HepG2 (cell line): Measurements from ENCODE around the gene TMEM44. TPM values are rescaled to one million over a fixed set of nuclear protein-coding genes. Genes with fewer than 3 reads are reported as not detected.

Experiments used
- ATAC-seq: fragments of 200-7000 bp; cut with Tn5 transposase; 3 replicates; pipeline ENCODE4 v1.9.1; 2020; ENCODE audit warnings: mild to moderate bottlenecking, moderate library complexity
- BruUV-seq: library from RNA; stranded (reverse); fragments of 400-500 nt; replicated peaks from 2 replicates; lab custom pipeline; 2021; lab: Mats Ljungman, UMichigan
- CTCF ChIA-PET: fragments of 300-600 bp; formaldehyde crosslinking; extraction: SDS; loops from one replicate; lab custom pipeline; 2021; ENCODE audit warnings: low total read pairs, inconsistent platforms, low intra/inter-chr PET ratio; lab: Yijun Ruan, JAX
- POLR2A ChIA-PET: fragments of 350-600 bp; sonication (Branson Sonifier 250); formaldehyde crosslinking; loops from one replicate; lab custom pipeline; 2020; ENCODE audit warnings: antibody characterized with exemption, inconsistent platforms; lab: Yijun Ruan, JAX
- DNase-seq: peaks from one replicate; pipeline ENCODE4 v3.0.0-alpha.2; 2015; ENCODE audit warnings: low spot score
- FAIRE-seq: peaks from 3 replicates; lab custom pipeline; 2011; peaks lifted over from hg19 to GRCh38; lab: Jason Lieb, UNC
- H2AFZ ChIP-seq: one replicate; pipeline ENCODE4 v1.6.1; 2011; ENCODE audit warnings: low read length, inconsistent platforms
- H3K27ac ChIP-seq: fragments of 300-600 bp; 3 replicates; pipeline ENCODE4 v1.8.0; 2011; ENCODE audit warnings: mixed run types, mild to moderate bottlenecking, mixed read lengths, low read length, inconsistent platforms; ENCODE audit not compliant: insufficient read depth; ENCODE audit errors: extremely low read length
- H3K27me3 ChIP-seq, 2 experiments: fragments of 200-600 bp in 1 of 2; 2 replicates in 1 of 2; 3 replicates in 1 of 2; pipeline versions ENCODE4 v1.6.0 to v1.8.0; 2011; ENCODE audit warnings: low read length in 2 of 2, mild to moderate bottlenecking in 2 of 2, moderate library complexity in 2 of 2, inconsistent platforms in 1 of 2; ENCODE audit not compliant: insufficient read depth in 2 of 2, control insufficient read depth in 1 of 2
- H3K36me3 ChIP-seq, 2 experiments: fragments of 200-600 bp in 1 of 2; replicated peaks in 1 of 2; 2 replicates in 1 of 2; 3 replicates in 1 of 2; pipeline versions ENCODE4 v1.5.1 to v1.8.0; 2011; ENCODE audit warnings: low read length in 2 of 2, inconsistent platforms in 1 of 2; ENCODE audit not compliant: insufficient read depth in 2 of 2, control insufficient read depth in 1 of 2
- H3K4me1 ChIP-seq: 2 replicates; pipeline ENCODE4 v1.5.1; 2012; ENCODE audit warnings: low read length, inconsistent platforms; ENCODE audit not compliant: insufficient read depth
- H3K4me2 ChIP-seq: 2 replicates; pipeline ENCODE4 v1.6.0; 2011; ENCODE audit warnings: low read depth, low read length, inconsistent platforms
- H3K4me3 ChIP-seq, 3 experiments: fragments of 200-600 bp in 1 of 3; sonication (generic), shearing (Covaris generic) in 1 of 3; replicated peaks in 1 of 3; 2 replicates each; pipeline ENCODE4 v1.5.1; 2011 to 2016; ENCODE audit warnings: low read length in 3 of 3, inconsistent platforms in 2 of 3, low read depth in 2 of 3, mild to moderate bottlenecking in 2 of 3, control low read depth in 1 of 3, mixed read lengths in 1 of 3; ENCODE audit not compliant: insufficient read depth in 1 of 3
- H3K79me2 ChIP-seq: one replicate; pipeline ENCODE4 v1.6.1; 2011; ENCODE audit warnings: low read length, inconsistent platforms; ENCODE audit not compliant: insufficient read depth
- H3K9ac ChIP-seq: 2 replicates; pipeline ENCODE4 v1.6.0; 2011; ENCODE audit warnings: mild to moderate bottlenecking, low read depth, low read length, inconsistent platforms; ENCODE audit not compliant: insufficient read depth
- H3K9me3 ChIP-seq: 2 replicates; pipeline ENCODE4 v1.5.1; 2012; ENCODE audit warnings: mild to moderate bottlenecking, low read length
- H4K20me1 ChIP-seq: 2 replicates; pipeline ENCODE4 v1.6.0; 2011; ENCODE audit warnings: inconsistent platforms, mild to moderate bottlenecking, low read length, moderate library complexity; ENCODE audit not compliant: insufficient read depth
- CCAR2 ChIP-seq: fragments of 200-400 bp; formaldehyde crosslinking; optimal IDR thresholded peaks from 2 replicates; pipeline ENCODE3; 2018; ENCODE audit warnings: low read depth, mild to moderate bottlenecking, low read length, moderate library complexity
- DDIT3 ChIP-seq: sonication (generic); formaldehyde crosslinking; IDR thresholded peaks from 2 replicates; pipeline ENCODE4 v1.4.0; 2020; ENCODE audit warnings: mild to moderate bottlenecking, missing genetic modification reagents
- FOSL1 ChIP-seq: sonication (generic); formaldehyde crosslinking; IDR thresholded peaks from 2 replicates; pipeline ENCODE4 v1.9.0; 2021; ENCODE audit warnings: missing genetic modification reagents, borderline replicate concordance
- GTF2F1 ChIP-seq: fragments of 150-350 bp; IDR thresholded peaks from 2 replicates; pipeline ENCODE4 v1.6.1; 2014; ENCODE audit warnings: low read length
- HMG20A ChIP-seq: IDR thresholded peaks from 2 replicates; pipeline ENCODE4 v1.6.1; 2016; ENCODE audit warnings: borderline replicate concordance
- NFATC3 ChIP-seq: sonication (generic); formaldehyde crosslinking; IDR thresholded peaks from 2 replicates; pipeline ENCODE4 v1.5.1; 2020; ENCODE audit warnings: mild to moderate bottlenecking, missing genetic modification reagents
- SNRNP70 ChIP-seq: fragments of 200-400 bp; formaldehyde crosslinking; IDR thresholded peaks from 2 replicates; pipeline ENCODE4 v1.6.1; 2017; ENCODE audit warnings: mild to moderate bottlenecking, low read depth, low read length, moderate library complexity
- TAF1 ChIP-seq: sonication (generic); formaldehyde crosslinking; IDR thresholded peaks from 2 replicates; pipeline ENCODE4 v1.4.0; 2020; ENCODE audit warnings: missing genetic modification reagents
- ZFP41 ChIP-seq: sonication (generic); formaldehyde crosslinking; IDR thresholded peaks from 2 replicates; pipeline ENCODE4 v1.4.0; 2020; ENCODE audit warnings: mild to moderate bottlenecking, missing genetic modification reagents, borderline replicate concordance
- ZNF569 ChIP-seq: sonication (generic); formaldehyde crosslinking; IDR thresholded peaks from 2 replicates; pipeline ENCODE4 v1.5.0; 2020; ENCODE audit warnings: mild to moderate bottlenecking, missing genetic modification reagents, moderate library complexity, borderline replicate concordance
- ZNF790 ChIP-seq: sonication (generic); formaldehyde crosslinking; IDR thresholded peaks from 2 replicates; pipeline ENCODE4 v1.8.0; 2022; ENCODE audit warnings: missing genetic modification reagents, mild to moderate bottlenecking, borderline replicate concordance
- WGBS: methylation state at CpG from one replicate; pipeline ENCODE4 v1.1.6; 2017; ENCODE audit warnings: low lambda C conversion rate; 5-methylcytosine and 5-hydroxymethylcytosine counted together
- in situ Hi-C: cut with HindIII; loops from 2 replicates; pipeline ENCODE4 v1.10.0; 2017; ENCODE audit warnings: low pct_unique_long_range_greater_than_20kb; ENCODE audit not compliant: extremely low pct_ligation_motif_present
- intact Hi-C: fragments of 100-400 bp; cut with micrococcal nuclease; formaldehyde crosslinking; loops from one replicate; pipeline ENCODE4 v1.10.0; 2022; ENCODE audit not compliant: unreplicated experiment
- polyA plus RNA-seq, 8 experiments: library from polyadenylated mRNA; depleted of rRNA in 3 of 8; stranded (reverse) in 7 of 8; unstranded in 1 of 8; fragments of >200 nt; fragmentation: Illumina TruSeq in 4 of 8; extraction: Trizol in 4 of 8; gene quantifications; 2 replicates each; pipeline versions ENCODE4 v1.2.1 to v1.2.3, GENCODE V29; 2011 to 2016; ENCODE audit warnings: low read depth in 4 of 8, missing spikeins in 1 of 8, mixed read lengths in 1 of 8; ENCODE audit not compliant: insufficient read depth in 1 of 8
- total RNA-seq, 5 experiments: library from RNA; depleted of rRNA; stranded (reverse); fragments of >200 nt; fragmentation: Illumina TruSeq; extraction: Trizol; gene quantifications; 2 replicates each; pipeline ENCODE4 v1.2.3, GENCODE V29; 2016; ENCODE audit warnings: low read depth in 1 of 5

The TMEM44 gene
- total and polyA plus RNA-seq, 2 of the 13 experiments (the other 11 are each of a cell fraction or from before 2014, with no cell fraction given), result 7.3 to 13.8 TPM

- Histone ChIP-seq H3K27me3 (no peaks in the 10 kb centered on the region), H3K4me2 (no peak overlapping the region), H3K4me1 (no peaks in the 10 kb centered on the region), H3K27ac (no peak overlapping the region), H2AFZ (no peak overlapping the region), H4K20me1 (no peaks in the 10 kb centered on the region), H3K9ac (no peak overlapping the region), H3K9me3 (no peaks in the 10 kb centered on the region), H3K36me3 (peaks cover 12 to 70% of the 10 kb centered on the region in 2 experiments; a peak in 4 of 5 replicates), H3K4me3 (no peak overlapping the region), H3K79me2 (no peaks in the 10 kb centered on the region)
- no TSS peak for BruUV-seq
- intact Hi-C loops, result no loop called here
- ChIA-PET CTCF (no interaction called here), POLR2A (no interaction called here)
- in situ Hi-C loops, result no loop called here
- DNase-seq (no peak), FAIRE-seq (no peak), ATAC-seq (no peak)
- TF ChIP-seq ZNF569 (CRISPR knock-in tag) (no peak), TAF1 (CRISPR knock-in tag) (no peak), NFATC3 (CRISPR knock-in tag) (no peak), GTF2F1 (no peak), FOSL1 (no peak), ZNF790 (CRISPR knock-in tag) (no peak), DDIT3 (CRISPR knock-in tag) (no peak), HMG20A (CRISPR knock-in tag) (no peak), CCAR2 (no peak), ZFP41 (CRISPR knock-in tag) (no peak), SNRNP70 (no peak)
- WGBS, result 90% methylated on average over 3 of the region's 3 CpGs
These were observed 14.5 kb upstream of the TMEM44 start for GRCh38 chr3:194647747-194648146.
